22Rv1 (cell line): ENCODE data around the gene ULK2.

Experiments used
- H3K27ac ChIP-seq: fragments of 450-650 bp; 2 replicates; pipeline ENCODE4 v1.5.1; 2017
- ZFX ChIP-seq: fragments of 450-650 bp; IDR thresholded peaks from 2 replicates; pipeline ENCODE4 v1.6.1; 2017; ENCODE audit warnings: antibody characterized with exemption, borderline replicate concordance
- TF ChIP-seq, protein P1 (sequence below): fragments of 450-650 bp; IDR thresholded peaks from 2 replicates; pipeline ENCODE4 v1.5.1; 2017; ENCODE audit warnings: mild to moderate bottlenecking

The ULK2 gene

DNA sequence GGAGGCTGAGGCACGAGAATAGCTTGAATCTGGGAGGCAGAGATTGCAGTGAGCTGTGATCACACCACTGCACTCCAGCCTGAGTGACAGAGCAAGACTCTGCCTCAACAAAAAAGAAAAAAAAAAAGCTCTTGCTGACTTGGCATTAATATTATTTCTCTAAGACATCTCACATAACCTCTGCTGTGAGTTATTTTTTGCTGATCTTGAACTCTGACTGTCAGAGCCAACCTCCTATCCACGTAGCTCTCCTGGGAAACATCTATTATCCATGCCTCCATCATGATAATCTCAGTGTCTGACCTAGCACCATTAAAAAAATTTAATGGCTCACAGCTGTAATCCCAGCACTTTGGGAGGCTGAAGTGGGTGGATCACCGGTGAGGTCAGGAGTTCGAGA lies 12.7 kb upstream of the ULK2 start:
- no peak overlapping the region for H3K27ac ChIP-seq
- TF ChIP-seq, protein P1, sequence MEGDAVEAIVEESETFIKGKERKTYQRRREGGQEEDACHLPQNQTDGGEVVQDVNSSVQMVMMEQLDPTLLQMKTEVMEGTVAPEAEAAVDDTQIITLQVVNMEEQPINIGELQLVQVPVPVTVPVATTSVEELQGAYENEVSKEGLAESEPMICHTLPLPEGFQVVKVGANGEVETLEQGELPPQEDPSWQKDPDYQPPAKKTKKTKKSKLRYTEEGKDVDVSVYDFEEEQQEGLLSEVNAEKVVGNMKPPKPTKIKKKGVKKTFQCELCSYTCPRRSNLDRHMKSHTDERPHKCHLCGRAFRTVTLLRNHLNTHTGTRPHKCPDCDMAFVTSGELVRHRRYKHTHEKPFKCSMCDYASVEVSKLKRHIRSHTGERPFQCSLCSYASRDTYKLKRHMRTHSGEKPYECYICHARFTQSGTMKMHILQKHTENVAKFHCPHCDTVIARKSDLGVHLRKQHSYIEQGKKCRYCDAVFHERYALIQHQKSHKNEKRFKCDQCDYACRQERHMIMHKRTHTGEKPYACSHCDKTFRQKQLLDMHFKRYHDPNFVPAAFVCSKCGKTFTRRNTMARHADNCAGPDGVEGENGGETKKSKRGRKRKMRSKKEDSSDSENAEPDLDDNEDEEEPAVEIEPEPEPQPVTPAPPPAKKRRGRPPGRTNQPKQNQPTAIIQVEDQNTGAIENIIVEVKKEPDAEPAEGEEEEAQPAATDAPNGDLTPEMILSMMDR: no peak
- TF ChIP-seq ZFX: no peak

DNA sequence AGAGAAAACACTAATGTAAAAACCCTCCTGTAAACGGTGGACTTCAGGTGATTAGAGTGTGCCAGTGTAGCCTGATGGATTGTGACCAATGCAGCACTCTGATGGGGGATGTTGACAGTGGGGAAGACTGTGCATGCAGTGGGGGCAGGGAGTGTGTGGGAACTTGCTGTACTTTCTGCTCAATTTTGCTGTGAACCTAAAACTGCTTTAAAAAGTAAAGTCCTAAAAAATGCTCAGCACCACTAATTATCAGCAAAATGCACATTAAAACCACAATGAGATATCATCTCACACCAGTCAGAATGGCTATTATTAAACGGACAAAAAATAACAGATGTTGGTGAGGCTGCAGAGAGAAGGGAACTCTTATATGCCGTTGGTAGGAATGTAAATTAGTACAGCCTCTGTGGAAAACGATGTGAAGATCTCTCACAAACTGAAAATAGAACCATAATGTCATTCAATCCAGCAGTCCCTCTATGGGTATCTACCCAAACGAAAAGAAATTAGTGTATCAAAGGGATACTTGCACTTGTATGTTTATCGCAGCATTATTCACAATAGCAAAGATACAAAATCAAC lies 9.7 kb upstream of the ULK2 start:
- no peak for TF ChIP-seq ZFX
- TF ChIP-seq, protein P1: no peak
- no peak overlapping the region for H3K27ac ChIP-seq

DNA sequence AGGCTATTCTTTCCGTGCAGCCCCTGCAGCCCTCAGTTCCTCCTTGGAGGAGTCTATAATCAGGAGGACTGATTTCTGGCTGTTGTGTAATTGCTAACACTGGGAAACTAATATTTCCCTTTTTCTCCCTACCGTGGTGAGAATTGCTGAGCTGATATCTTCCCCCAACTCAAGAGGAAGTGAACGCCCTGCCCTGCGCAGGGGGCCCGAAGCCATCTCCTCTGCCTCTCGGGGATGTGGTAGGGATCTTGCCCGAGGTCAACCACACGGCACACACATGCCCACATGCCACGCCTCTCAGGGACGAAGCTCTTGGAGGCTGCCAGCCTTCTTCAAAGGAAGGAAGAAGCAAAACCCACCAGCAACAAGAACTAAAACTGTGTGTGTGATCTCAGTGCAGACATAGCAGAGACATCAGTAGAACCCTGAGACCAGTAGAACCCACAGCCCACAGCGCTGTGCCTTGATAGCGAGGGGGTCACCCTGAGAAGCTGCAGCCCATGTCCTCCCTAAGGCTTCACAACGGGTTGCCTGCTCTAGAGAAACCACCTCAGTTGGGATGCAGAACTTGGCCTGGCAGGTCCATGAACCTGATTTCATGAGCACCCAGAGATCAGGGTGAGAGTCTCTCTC lies 8.9 kb upstream of the ULK2 start:
- TF ChIP-seq, protein P1: no peak
- TF ChIP-seq ZFX: no peak
- H3K27ac ChIP-seq: no peak overlapping the region

DNA sequence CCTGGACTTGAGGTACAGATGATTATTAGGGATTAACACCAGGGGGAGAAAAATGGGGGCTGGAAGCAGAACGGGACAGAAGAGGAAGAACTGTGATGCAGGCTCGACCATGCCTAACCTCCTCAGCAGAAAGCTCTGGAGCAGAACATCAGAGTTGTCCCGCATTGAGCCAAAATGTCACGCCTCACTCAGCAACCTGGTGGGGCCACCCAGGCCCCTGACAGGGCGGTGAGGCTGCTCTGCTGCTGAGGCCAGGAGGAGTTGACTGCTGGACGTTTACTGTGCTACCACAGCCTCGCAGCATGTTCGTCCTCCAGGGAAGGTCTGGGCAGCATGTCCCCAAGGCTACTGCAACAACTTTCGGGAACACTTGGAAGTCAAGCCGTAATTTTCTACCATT lies 6.5 kb upstream of the ULK2 start:
- H3K27ac ChIP-seq: no peak overlapping the region
- no peak for TF ChIP-seq ZFX
- TF ChIP-seq, protein P1: no peak

DNA sequence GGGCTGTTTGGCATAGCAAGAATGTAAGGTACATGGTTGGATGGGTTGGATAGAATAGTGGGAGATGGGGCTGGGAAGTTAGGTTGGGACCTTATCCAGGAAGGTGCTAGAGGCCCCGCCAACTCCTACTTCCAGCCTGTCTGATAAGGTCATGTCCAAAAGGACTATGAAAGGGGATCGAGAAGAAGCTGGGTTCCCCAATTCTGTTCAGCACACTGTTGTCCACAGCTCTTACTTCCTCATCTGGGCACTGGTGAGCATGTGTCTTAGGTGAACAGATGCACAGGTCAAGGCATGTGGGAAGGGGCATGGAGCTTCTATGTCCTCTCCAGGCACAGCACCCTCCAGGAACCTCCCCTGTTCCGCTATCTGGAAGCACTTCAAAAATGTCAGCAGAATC lies 5.6 kb upstream of the ULK2 start:
- TF ChIP-seq, protein P1: no peak
- TF ChIP-seq ZFX: no peak
- H3K27ac ChIP-seq: no peak overlapping the region

DNA sequence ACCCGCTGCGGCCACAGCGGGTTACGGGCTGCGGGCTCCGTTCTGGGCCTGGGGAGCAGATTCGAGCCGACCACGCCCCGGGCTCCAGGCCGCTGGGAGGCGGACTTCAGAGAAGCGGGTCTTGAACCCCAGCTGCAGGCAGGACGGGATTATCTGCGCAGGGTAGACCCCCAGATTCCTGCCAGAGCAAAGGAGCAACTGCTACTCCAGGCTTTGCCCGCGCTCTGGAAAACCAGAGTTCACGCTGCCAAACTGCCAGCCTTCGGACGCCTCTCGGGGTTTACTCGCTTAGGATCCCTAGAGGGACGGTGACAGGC lies 301 bp upstream of the ULK2 start:
- TF ChIP-seq, protein P1: no peak
- no peak for TF ChIP-seq ZFX
- H3K27ac ChIP-seq: peak overlapping the region; percentile 76

DNA sequence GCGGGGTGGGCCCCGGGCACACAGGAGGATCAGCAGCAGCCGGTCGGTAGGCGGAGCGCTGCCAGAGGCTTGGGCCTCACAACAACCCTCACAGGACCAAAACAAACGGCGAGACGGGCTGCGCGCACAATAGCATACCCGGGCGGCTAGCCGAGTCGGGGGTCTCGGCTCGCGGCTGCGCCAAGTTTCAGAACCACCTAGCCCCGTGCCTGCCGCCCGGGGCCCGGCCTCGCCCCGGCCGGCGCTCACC lies 732 bp downstream of the ULK2 start:
- no peak for TF ChIP-seq ZFX
- TF ChIP-seq, protein P1: no peak
- H3K27ac ChIP-seq: peak overlapping the region; percentile 76
